ENCODE results near the gene SPTBN1.

GRCh38 chr2:54434711-54435110, 21.4 kb upstream of the SPTBN1 start:
- no peak for TF ChIP-seq EZH2phosphoT487 (IDR thresholded peaks at IDR 0.05; ENCODE audit: insufficient read depth, low read depth)
- no peak for TF ChIP-seq EZH2 (IDR thresholded peaks at IDR 0.05; ENCODE audit: insufficient read depth, poor library complexity, severe bottlenecking)

Data from GM23248 (cell line).